Liver (tissue), 9 donors: ENCODE results near the gene SLC2A5. TPM values are rescaled to one million over a fixed set of nuclear protein-coding genes. Genes with fewer than 3 reads are reported as not detected.

Experiments
- DNase-seq: peaks from one replicate; pipeline ENCODE4 v3.0.0-alpha.2; 2017; ENCODE audit warnings: low spot score
- H3K27ac ChIP-seq, 2 donors: one replicate each; pipeline ENCODE4 v1.7.0; 2013; ENCODE audit warnings: inconsistent platforms in 2 of 2, low read length in 2 of 2, control low read depth in 1 of 2, low read depth in 1 of 2, mild to moderate bottlenecking in 1 of 2
- H3K27me3 ChIP-seq, 4 donors: one replicate each; pipeline versions ENCODE4 v1.6.1 to v1.7.0; 2013; ENCODE audit warnings: low read length in 3 of 4, inconsistent platforms in 1 of 4, mild to moderate bottlenecking in 1 of 4, moderate library complexity in 1 of 4; ENCODE audit not compliant: control insufficient read depth in 4 of 4, insufficient read depth in 4 of 4
- H3K36me3 ChIP-seq, 4 donors: one replicate each; pipeline versions ENCODE4 v1.6.1 to v1.7.0; 2013; ENCODE audit warnings: low read length in 3 of 4, mild to moderate bottlenecking in 3 of 4, low read depth in 1 of 4, moderate library complexity in 1 of 4; ENCODE audit not compliant: control insufficient read depth in 4 of 4, insufficient read depth in 3 of 4
- H3K4me1 ChIP-seq, 4 donors: one replicate each; pipeline versions ENCODE4 v1.6.1 to v1.7.0; 2013; ENCODE audit warnings: low read length in 3 of 4, mild to moderate bottlenecking in 3 of 4, moderate library complexity in 1 of 4; ENCODE audit not compliant: control insufficient read depth in 4 of 4, insufficient read depth in 4 of 4
- H3K4me3 ChIP-seq, 3 donors: one replicate each; pipeline versions ENCODE4 v1.6.1 to v1.7.0; 2013; ENCODE audit warnings: low read length in 3 of 3, control low read depth in 1 of 3, low read depth in 1 of 3, mild to moderate bottlenecking in 1 of 3
- H3K9ac ChIP-seq, 2 donors: one replicate each; pipeline ENCODE4 v1.7.0; 2013; ENCODE audit warnings: low read length in 2 of 2, mild to moderate bottlenecking in 2 of 2, moderate library complexity in 2 of 2, control low read depth in 1 of 2, low read depth in 1 of 2
- H3K9me3 ChIP-seq, 4 donors: one replicate each; pipeline versions ENCODE4 v1.6.1 to v1.7.0; 2013; ENCODE audit warnings: low read length in 3 of 4; ENCODE audit not compliant: control insufficient read depth in 4 of 4
- ATF3 ChIP-seq: IDR thresholded peaks from 2 replicates; pipeline ENCODE4 v1.6.1; 2016; ENCODE audit warnings: antibody characterized with exemption
- EGR1 ChIP-seq, 2 donors: IDR thresholded peaks; 2 replicates each; pipeline ENCODE4 v1.6.1; 2016 to 2018; ENCODE audit warnings: antibody characterized with exemption in 2 of 2, low read depth in 2 of 2
- FOXA1 ChIP-seq: IDR thresholded peaks from 2 replicates; pipeline ENCODE4 v1.6.1; 2016; ENCODE audit warnings: antibody characterized with exemption
- FOXA2 ChIP-seq: IDR thresholded peaks from 2 replicates; pipeline ENCODE4 v1.6.1; 2016; ENCODE audit warnings: antibody characterized with exemption
- GABPA ChIP-seq, 2 donors: IDR thresholded peaks in 1 of 2; conservative IDR thresholded peaks in 1 of 2; 2 replicates each; pipeline ENCODE4 v1.6.1; 2016; ENCODE audit warnings: antibody characterized with exemption in 2 of 2, mild to moderate bottlenecking in 1 of 2, moderate library complexity in 1 of 2
- HNF4A ChIP-seq, 2 donors: conservative IDR thresholded peaks; 2 replicates each; pipeline ENCODE4 v1.6.1; 2016; ENCODE audit warnings: antibody characterized with exemption in 2 of 2, mild to moderate bottlenecking in 2 of 2
- HNF4G ChIP-seq: IDR thresholded peaks from 2 replicates; pipeline ENCODE4 v1.6.1; 2016; ENCODE audit warnings: antibody characterized with exemption
- JUND ChIP-seq, 2 donors: IDR thresholded peaks; 2 replicates each; pipeline ENCODE4 v1.6.1; 2016; ENCODE audit warnings: antibody characterized with exemption in 2 of 2
- NR2F2 ChIP-seq: IDR thresholded peaks from 2 replicates; pipeline ENCODE4 v1.6.1; 2016; ENCODE audit warnings: antibody characterized with exemption
- RAD21 ChIP-seq, 2 donors: IDR thresholded peaks; 2 replicates each; pipeline ENCODE4 v1.6.1; 2016; ENCODE audit warnings: antibody characterized with exemption in 2 of 2, mild to moderate bottlenecking in 2 of 2
- REST ChIP-seq: IDR thresholded peaks from 2 replicates; pipeline ENCODE4 v1.6.1; 2016; ENCODE audit warnings: antibody characterized with exemption, mild to moderate bottlenecking
- RXRA ChIP-seq, 2 donors: IDR thresholded peaks; 2 replicates each; pipeline ENCODE4 v1.6.1; 2017 to 2018; ENCODE audit warnings: antibody characterized with exemption in 2 of 2, mild to moderate bottlenecking in 1 of 2
- SP1 ChIP-seq: IDR thresholded peaks from 2 replicates; pipeline ENCODE4 v1.6.1; 2018; ENCODE audit warnings: antibody characterized with exemption, mild to moderate bottlenecking
- TAF1 ChIP-seq: conservative IDR thresholded peaks from 2 replicates; pipeline ENCODE4 v1.6.1; 2016; ENCODE audit warnings: antibody characterized with exemption, mild to moderate bottlenecking
- YY1 ChIP-seq: IDR thresholded peaks from 2 replicates; pipeline ENCODE4 v1.6.1; 2016; ENCODE audit warnings: antibody characterized with exemption, mild to moderate bottlenecking
- ZBTB33 ChIP-seq: IDR thresholded peaks from 2 replicates; pipeline ENCODE4 v1.6.1; 2016; ENCODE audit warnings: antibody characterized with exemption
- WGBS: extraction: QIAGEN DNeasy Blood & Tissue Kit; methylation state at CpG from one replicate; pipeline ENCODE4 v1.1.7; 2013; 5-methylcytosine and 5-hydroxymethylcytosine counted together
- polyA plus RNA-seq, 2 donors: library from polyadenylated mRNA; stranded (reverse) in 1 of 2; unstranded in 1 of 2; fragments of 200-250 nt in 1 of 2; fragments of >200 nt in 1 of 2; fragmentation: Nextera tagmentation in 1 of 2; extraction: Ambion mirVana in 1 of 2; gene quantifications; one replicate each; pipeline versions ENCODE4 v1.2.1 to v1.2.3, GENCODE V29; 2013 to 2015
- total RNA-seq, 2 donors: library from RNA; depleted of rRNA; stranded (reverse); fragments of >200 nt; gene quantifications; one replicate each; pipeline ENCODE4 v1.2.3, GENCODE V29; 2014
- TF ChIP-seq, protein P1 (sequence below): fragments of 150-350 bp; IDR thresholded peaks from 2 replicates; pipeline ENCODE4 v1.5.1; 2017; ENCODE audit warnings: improper control_type of control experiment, low read depth, low read length; ENCODE audit not compliant: missing input control
- TF ChIP-seq, protein P2 (sequence below): IDR thresholded peaks from 2 replicates; pipeline ENCODE4 v1.6.1; 2016; ENCODE audit warnings: antibody characterized with exemption
- donor health status: healthy.
- donor health status: healthy.
- donor health status: healthy.
- donor health status: healthy.
- donor health status: healthy.

SLC2A5 gene
- total and polyA plus RNA-seq, 4 donors: 0.07 to 1.6 (median 0.13) TPM

DNA sequence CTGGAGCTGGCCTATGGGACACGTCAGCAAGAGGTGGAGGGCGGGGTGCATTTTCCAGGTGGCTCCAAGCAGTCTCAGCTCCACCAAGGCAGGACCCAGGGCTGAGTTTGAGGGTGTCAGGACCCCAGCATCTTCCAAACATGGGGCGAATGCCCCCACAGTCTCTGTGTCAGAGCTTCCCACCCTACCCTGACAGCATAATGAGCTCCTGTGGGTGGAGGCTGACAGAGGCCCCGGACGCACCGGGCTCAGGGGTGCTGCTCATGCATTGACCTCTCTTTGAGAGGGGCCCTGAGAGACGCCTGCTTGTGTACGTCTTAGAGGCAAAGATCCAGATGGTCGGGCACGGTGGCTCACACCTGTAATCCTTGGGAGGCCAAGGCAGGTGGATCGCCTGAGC lies 80.4 kb downstream of the SLC2A5 start:
- no peaks in the 10 kb centered on the region for H3K9me3 ChIP-seq
- TF ChIP-seq RXRA (IDR thresholded peaks at IDR 0.05): no peak
- TF ChIP-seq, protein P1, sequence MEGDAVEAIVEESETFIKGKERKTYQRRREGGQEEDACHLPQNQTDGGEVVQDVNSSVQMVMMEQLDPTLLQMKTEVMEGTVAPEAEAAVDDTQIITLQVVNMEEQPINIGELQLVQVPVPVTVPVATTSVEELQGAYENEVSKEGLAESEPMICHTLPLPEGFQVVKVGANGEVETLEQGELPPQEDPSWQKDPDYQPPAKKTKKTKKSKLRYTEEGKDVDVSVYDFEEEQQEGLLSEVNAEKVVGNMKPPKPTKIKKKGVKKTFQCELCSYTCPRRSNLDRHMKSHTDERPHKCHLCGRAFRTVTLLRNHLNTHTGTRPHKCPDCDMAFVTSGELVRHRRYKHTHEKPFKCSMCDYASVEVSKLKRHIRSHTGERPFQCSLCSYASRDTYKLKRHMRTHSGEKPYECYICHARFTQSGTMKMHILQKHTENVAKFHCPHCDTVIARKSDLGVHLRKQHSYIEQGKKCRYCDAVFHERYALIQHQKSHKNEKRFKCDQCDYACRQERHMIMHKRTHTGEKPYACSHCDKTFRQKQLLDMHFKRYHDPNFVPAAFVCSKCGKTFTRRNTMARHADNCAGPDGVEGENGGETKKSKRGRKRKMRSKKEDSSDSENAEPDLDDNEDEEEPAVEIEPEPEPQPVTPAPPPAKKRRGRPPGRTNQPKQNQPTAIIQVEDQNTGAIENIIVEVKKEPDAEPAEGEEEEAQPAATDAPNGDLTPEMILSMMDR: no peak
- no peak for TF ChIP-seq YY1
- TF ChIP-seq REST: no peak
- no peak for TF ChIP-seq FOXA1
- TF ChIP-seq RAD21 (IDR thresholded peaks at IDR 0.05): no peak
- TF ChIP-seq ZBTB33: no peak
- TF ChIP-seq SP1: no peak
- no peak for TF ChIP-seq TAF1
- TF ChIP-seq GABPA (IDR thresholded peaks at IDR 0.05 in 1 of 2, conservative IDR thresholded peaks at IDR 0.05 in 1 of 2): no peak
- TF ChIP-seq, protein P2, sequence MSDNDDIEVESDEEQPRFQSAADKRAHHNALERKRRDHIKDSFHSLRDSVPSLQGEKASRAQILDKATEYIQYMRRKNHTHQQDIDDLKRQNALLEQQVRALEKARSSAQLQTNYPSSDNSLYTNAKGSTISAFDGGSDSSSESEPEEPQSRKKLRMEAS: no peak
- TF ChIP-seq JUND (IDR thresholded peaks at IDR 0.05): no peak
- TF ChIP-seq EGR1 (IDR thresholded peaks at IDR 0.05; ENCODE audit: low read depth in 2 of 2): no peak
- no peak for TF ChIP-seq NR2F2
- TF ChIP-seq HNF4G: no peak
- no peak overlapping the region for H3K9ac ChIP-seq
- H3K27me3 ChIP-seq: no peaks in the 10 kb centered on the region
- no peak overlapping the region for H3K27ac ChIP-seq
- peaks cover 0 to 5% (median 0%) of the 10 kb centered on the region in 4 donors for H3K4me1 ChIP-seq
- WGBS: 93% methylated on average over 11 of the region's 11 CpGs
- DNase-seq: no peak
- no peak overlapping the region for H3K4me3 ChIP-seq
- no peaks in the 10 kb centered on the region for H3K36me3 ChIP-seq

- Histone ChIP-seq H3K4me3 (no peak overlapping the region), H3K27me3 (no peaks in the 10 kb centered on the region), H3K36me3 (no peaks in the 10 kb centered on the region), H3K4me1 (peaks cover 0 to 5% (median 0%) of the 10 kb centered on the region in 4 donors), H3K9ac (no peak overlapping the region), H3K27ac (no peak overlapping the region), H3K9me3 (no peaks in the 10 kb centered on the region)
- WGBS: 76% methylated on average over 13 of the region's 13 CpGs
- DNase-seq: no peak
- TF ChIP-seq FOXA1 (no peak), TAF1 (no peak), YY1 (no peak), RAD21 (IDR thresholded peaks at IDR 0.05) (no peak), REST (no peak), HNF4A (conservative IDR thresholded peaks at IDR 0.05) (no peak), FOXA2 (no peak), HNF4G (no peak), SP1 (no peak), NR2F2 (no peak), GABPA (IDR thresholded peaks at IDR 0.05 in 1 of 2, conservative IDR thresholded peaks at IDR 0.05 in 1 of 2) (no peak), ATF3 (no peak)
- TF ChIP-seq, protein P2: no peak
- TF ChIP-seq, protein P1: no peak
These were observed 80.8 kb downstream of the SLC2A5 start for GRCh38 chr1:8988618-8988967.
